Suppressor macrophage (primary cell): ENCODE results near the gene FAM3D.
A peak's percentile ranks its signal among the peaks of the same experiment; 100 is the strongest.
"Not testable (repeated sequence)": the region's sequence is repeated elsewhere in the genome, so short reads cannot be mapped to it uniquely, and the experiment has no call there.

Experiments used
- DNase-seq, 4 experiments: peaks; one replicate each; pipeline ENCODE4 v3.0.0-alpha.2; 2020 to 2022
- total RNA-seq, 17 experiments: gene quantifications; one replicate each; lab custom pipeline; 2026; ENCODE audit warnings: mixed read lengths in 6 of 17, inconsistent platforms in 3 of 17; lab: John Stamatoyannopoulos, UW

FAM3D gene, protein sequence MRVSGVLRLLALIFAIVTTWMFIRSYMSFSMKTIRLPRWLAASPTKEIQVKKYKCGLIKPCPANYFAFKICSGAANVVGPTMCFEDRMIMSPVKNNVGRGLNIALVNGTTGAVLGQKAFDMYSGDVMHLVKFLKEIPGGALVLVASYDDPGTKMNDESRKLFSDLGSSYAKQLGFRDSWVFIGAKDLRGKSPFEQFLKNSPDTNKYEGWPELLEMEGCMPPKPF
- total RNA-seq: 0 to 1.1 (median 0.03) reads per million in 17 experiments

DNA sequence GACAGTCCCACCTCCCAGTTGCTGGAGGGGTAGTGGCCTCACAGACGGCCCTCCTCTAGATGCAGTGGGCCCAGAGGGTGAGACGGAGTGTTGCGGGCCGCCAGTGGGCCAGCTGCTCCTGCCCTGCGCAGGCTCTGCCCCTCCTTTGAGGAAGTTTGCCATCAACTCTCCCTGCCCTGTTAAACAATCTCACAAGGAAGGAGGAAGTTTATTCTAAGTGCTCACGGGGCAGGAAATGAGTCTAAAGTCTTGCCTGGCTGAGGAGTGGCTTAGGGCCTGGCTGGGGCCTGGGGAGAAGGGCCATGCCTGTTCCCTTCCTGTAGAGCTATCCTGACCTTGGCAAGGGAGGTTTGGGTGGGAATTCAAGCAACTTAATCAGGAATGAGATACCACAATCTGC, at the start of gene FAM3D:
TSS of gene FAM3D (minus strand) at position 92 of the 400 bp plus-strand sequence. CDS start 11,211 bp downstream, outside the sequence.
- peak; percentile 77 to 92 (median 85) for DNase-seq

DNA sequence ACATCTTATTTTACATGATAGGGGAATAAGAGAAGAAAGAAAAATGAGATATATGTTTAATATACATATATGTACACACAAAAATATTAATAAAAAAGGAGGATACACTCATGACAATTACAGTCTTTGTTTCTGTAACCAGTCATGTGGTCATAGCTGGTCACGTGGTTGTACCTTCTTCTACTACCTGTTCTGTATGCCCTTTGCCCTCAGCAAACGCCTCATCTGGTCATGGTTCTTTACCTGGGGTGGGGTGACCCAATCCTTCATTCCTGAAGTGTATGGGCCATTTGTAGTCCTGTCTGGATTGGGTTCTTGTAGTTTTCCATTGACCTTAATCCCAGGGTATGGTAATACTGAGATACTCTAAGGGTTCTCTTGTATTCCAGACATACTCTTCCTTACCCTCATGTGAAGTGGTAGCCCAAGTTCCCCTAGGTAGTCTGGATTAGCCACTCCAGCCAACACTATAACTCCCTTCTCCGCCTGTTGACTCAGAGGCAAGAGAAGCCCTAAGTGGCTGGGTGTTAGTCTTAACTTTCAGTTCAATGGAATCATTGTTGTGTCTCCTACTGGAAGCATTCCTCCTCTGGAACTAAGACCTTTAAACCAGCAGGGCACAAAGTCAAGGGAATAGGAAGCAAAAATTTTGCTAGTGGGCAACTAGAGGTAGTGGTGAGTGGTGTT, 47.3 kb upstream of the FAM3D start:
- DNase-seq: no peak

DNA sequence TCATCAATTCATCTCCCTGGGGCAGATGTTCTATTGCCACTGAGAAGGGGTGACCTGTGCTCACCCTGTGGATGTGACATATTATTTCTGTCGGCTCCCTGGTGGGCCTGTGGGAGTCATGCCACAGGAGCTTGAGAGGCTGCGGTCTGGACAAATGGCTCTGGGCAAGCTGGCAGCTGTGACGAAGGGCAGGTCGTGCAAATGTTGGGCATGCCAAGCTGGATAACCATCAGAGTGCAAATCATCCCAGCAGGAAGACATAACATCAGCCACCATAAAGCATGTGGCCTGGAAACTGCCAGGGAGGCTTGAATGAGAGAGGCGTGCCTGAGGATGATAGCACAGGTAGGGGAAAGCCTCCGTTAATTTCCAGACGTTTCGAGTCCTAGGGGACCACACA, 45.3 kb upstream of the FAM3D start:
- no peak for DNase-seq

DNA sequence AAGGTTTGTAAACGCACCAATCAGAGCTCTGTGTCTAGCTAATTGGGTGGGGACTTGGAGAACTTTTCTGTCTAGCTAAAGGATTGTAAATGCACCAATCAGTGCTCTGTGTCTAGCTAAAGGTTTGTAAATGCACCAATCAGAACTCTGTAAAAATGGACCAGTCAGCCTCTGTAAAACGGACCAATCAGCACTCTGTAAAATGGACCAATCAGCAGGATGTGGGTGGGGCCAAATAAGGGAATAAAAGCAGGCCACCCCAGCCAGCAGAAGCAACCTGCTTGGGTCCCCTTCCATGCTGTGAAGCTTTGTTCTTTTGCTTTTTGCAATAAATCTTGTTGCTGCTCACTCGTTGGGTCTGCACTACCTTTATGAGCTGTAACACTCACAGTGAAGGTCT, 42.4 kb upstream of the FAM3D start:
- not testable (repeated sequence) for DNase-seq

DNA sequence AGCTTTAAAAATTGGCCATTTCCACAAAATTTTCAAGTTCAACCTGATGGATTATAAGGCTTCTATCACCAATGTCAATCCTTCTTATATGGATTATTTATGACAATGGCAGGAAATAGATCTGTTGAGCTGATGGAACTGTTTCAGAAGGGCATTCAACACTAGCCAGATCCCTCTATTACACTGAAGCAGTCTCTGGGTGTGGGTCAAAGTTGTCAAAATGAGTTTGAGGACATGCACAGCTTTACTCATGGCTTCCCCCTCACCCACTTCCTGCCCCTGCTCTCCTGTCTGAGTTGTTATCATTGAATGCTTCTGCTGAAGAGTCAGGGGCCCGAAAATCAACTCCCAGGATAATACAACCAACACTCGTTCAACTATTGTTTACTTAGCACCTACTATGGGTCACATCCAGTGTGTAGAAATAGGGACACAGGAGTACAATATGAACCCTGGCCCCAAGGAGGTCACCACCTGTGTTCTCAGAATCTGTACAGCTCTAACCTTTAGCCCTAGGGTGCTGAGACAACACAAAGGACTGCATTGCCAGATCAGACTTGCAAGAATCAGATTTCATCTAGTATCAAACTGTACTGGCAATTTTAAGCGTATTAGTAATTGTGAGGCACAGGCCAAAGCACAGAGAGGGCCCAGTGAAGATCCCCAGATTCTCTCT, 41.7 kb upstream of the FAM3D start:
- DNase-seq: no peak

DNA sequence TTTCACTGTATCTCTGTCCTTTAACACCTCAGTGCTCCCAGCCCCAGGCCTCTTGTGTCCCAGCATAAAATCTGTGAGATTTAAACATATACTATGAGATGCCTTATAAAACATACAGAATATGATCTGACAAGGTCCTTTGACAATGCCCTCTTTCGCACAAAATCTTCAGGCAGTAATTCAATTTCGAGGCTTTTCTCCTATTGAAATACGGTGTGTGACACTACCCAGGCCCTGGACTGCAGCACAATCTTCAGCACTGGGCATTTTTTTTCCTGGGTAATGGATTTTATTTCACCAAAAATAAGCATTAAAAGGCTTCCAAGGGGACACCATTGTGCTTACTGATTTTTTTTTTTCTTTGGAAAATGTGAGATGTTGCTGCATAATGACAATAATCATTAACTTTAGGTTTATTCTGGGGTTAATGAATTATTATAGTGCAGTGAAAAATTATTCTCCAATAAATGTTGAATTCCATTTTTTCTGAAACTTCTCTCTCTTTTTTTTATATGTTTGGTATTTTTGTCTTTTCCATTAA, 40.9 kb upstream of the FAM3D start:
- DNase-seq: no peak

DNA sequence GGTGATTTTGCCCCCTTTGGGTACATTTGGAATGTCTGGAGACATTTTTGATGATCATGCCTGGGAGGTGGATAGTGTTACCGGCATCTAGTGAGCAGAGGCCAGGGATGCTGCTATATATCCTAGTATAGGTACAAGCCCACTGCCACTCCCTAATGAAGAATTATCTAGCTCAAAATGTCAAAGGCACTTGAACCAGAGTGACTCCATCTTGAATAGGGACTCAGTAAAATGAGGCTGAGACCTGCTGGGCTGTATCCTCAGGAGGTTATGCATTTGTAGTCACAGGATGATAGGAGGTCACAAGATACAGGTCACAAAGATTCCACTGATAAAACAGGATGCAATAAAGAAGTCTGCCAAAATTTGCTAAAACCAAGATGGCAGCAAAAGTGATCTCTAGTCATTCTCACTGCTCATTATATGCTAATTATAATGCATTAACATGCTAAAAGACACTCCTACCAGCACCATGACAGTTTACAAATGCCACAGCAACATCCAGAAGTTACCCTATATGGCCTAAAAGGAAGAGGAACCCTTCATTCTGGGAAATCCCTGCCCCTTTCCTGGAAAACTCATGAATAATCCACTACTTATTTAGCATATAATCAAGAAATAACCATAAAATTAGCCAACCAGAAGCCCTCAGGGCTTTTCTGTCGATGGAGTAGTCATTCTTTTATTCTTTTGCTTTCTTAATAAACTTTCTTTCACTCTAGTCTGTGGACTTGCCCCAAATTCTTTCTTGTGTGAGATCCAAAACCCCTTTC, 40.0 kb upstream of the FAM3D start:
- DNase-seq: no peak

DNA sequence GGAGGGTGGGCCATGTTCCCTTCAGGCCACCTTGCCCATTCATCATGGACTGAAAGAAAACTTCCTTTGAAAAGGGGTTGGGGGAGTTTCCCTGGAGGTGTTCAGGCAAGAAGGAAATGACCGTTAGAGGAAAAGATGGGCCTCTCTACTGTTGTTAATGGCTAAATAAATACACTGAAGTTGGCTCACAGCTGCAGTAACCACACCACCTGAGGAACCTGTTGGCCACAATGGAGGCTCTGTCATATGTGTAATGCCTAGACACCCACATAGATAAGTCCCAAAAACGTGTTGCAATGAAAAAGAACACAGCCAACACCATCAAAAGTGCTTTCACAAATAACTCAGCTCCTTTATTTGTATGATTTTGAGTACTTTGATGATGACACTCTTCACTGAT, 38.2 kb upstream of the FAM3D start:
- no peak for DNase-seq

DNA sequence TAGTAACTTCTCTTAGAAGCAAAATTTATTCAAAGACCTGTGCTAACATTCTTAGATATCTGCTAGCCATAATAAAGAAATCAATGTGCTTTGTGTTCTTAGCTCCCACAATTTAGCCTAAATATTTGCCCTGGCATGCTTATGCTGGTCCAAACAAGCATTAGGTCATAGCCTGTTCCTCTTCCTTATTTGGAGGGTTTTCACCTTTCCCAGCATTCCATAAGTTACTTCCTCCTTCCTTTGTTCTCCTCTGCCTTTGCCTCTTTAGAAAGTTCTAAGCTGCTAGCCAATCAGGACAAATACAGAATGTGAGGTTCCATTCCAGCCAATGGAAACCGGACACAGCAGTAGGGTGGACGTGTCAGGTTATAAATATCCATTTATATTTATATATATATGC, 37.7 kb upstream of the FAM3D start:
- DNase-seq: peak in 2 of 4 experiments; percentile 28 to 45

DNA sequence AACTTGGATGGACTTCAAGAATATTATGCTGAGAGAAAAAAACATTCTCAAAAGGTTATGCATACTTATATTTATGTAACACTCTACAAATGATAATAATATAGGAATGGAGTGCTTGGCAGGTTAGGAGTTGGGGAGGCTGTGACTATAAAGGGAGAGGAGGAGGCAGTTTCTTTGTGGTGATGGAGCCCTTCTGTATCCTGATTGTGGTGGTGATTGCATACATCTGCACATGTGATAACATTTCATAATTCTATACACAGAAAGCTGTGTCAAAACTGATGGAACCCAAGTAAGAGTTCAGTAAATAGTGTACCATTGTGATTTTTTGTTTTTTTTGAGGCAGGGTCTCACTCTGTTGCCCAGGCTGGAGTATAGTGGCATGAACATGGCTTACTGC, 31.7 kb upstream of the FAM3D start:
- DNase-seq: peak in 1 of 4 experiments; percentile 32

DNA sequence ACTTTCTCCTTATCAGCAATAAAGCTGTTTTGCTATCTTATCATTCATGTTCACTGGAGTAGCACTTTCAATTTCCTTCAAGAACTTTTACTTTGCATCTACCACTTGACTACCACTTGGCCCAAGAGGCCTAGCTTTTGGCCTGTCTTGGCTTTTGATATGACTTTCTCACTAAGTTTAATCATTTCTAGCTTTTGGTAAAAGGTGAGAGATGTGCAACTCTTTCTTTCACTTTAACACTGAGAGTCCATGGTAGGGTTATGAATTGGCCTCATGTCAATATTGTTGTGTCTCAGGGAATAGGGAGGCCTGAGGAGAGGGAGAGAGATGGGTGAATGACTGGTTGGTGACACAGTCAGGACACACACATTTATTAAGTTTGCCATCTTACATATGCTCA, 31.0 kb upstream of the FAM3D start:
- no peak for DNase-seq

DNA sequence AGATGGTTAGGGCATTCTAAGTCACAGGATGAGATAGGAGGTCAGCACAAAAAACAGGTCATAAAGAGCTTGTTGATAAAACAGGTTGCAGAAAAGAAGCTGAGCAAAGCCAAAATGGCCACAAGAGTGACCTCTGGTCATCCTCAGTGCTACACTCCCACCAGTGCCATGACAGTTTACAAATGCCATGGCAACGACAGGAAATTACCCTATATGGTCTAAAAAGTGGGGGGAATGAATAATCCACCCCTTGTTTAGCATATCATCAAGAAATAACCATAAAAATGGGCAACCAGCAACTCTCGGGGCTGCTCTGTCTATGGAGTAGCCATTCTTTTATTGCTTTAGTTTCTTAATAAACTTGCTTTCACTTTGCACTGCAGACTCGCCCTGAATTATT, 30.2 kb upstream of the FAM3D start:
- DNase-seq: not testable (repeated sequence)

DNA sequence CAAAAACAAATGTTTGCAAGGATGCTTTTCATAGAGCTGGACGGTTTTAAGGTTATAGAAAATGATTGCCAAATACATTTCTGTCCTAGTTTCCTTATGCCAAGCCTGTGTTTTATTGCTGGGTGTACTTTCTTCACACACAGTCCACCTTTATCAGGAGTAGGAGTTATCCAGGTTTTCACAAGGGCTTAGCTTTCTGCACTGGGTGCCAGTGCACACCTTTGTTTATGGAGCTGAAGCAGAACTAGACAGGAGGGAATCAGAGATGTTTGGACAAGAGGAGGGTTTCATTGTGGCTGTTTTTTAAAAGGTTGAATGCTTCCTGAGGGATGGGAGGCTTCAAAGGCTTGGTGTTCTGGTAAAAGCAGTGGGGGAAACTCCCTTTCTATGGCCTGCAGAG, 29.5 kb upstream of the FAM3D start:
- no peak for DNase-seq

DNA sequence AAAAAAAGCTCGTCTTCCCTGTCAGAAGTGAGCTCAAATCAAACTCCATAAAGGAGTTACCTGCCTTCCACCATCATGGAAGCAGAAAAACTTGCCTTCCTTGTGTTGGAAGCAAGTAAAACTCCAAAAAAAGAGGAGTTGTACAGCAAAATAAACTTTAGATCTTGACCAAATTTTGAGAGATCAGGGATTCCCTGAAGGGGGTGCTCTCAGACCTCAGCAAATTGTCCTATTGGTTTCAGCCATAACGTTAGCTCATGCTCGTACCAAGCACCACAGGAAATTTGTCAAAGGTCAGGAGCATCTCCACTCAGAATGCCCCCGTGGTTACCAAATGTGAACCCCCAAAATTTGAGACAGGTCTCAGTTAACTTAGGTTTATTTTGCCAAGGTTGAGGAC, 28.7 kb upstream of the FAM3D start:
- not testable (repeated sequence) for DNase-seq

DNA sequence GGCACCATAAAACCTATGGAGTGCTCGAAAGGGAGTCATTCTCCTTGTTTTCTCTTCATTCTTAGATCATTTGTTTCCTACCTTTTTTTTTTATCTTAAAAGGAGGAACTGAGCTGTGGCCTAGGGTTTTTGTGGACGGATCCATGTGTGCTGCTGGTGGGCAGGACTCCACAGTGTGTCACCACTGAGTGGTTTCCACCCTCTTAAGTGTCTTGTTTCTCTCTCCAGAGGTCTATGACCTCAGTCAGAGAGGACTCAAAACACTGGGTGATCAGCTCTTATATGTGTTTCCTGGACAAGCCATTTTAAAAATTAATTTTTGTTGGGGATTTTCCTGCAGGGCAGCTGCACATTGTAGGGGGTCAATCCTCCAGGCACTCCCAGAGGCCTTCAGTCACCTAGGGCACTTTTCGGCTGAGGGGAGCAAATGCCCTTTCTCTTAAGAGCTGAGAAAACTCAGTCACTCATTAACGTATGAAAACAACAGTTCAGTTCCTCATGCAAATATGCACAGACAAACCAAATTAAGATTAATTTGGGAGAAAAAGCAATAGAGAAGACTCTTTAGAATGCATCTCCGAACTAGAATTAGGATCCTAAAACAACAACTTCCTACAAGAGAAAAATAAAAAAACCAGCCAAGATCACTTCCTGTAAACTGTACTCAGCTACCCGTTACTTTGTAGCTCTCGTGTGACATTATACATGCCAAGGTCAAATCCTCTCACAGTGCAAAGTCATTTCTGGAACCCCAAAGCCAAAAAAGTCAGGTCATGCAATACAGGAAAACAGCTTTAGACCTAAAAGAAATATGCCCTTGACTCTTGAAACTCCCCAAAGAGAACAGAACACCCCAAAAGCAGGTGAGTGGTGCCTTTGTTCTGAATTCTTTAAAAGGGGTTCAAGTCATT, 27.6 kb upstream of the FAM3D start:
- DNase-seq: peak; percentile 58 to 81 (median 72)

DNA sequence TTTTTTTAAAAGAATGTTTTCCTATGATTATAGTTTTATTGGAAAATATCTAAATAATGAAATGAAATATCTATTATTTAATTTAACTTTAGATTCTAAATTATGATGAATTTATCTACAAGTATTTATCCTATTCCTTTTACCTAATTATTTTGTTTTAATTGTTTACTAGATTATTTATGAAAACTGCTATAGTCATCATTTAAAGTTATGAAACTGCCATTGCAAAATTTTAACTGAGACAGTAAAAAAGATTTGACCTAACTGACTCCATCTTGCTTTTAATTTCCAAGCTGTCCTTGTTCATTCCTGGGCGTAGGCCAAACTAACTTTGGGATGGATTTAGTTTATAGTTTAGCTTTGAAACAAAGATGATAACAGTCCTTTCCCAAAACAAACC, 25.9 kb upstream of the FAM3D start:
- DNase-seq: no peak

DNA sequence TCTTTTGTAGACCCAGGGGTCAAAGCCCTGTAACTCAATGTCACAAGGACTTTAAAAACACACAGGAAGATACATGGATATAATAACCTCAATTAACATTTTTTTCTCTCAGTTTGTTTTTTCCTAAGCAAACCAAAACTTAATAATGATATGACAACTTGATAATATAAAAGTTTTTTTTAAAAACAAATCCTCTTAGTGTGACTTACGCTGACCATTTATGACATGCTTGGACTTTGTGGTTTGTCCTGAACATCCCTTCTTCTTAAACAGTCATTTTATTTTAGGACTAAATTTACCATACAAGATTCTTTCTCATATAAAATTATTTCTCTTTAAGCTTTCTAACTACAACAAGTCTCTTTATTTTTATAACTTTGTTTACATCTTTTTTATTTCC, 25.4 kb upstream of the FAM3D start:
- peak; percentile 14 to 38 (median 26) for DNase-seq

DNA sequence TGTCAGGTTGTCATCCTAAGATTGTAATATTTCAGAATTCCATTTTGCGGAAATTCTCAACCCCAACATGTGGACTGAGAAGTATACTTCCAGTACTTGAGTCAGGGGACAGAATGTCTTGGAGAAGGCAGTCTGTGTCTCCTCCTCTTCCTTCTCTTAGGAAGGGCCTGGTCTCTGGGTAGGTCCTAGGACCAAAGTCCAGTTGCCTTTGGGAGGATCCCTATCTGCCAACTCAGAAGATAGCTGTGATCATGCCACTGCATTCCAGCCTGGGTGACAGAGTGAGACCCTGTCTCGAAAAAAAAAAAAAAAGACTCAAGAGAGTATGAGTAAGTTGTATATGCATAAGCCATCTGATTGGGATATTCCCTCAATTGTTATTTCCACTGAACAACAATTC, 23.9 kb upstream of the FAM3D start:
- no peak for DNase-seq

DNA sequence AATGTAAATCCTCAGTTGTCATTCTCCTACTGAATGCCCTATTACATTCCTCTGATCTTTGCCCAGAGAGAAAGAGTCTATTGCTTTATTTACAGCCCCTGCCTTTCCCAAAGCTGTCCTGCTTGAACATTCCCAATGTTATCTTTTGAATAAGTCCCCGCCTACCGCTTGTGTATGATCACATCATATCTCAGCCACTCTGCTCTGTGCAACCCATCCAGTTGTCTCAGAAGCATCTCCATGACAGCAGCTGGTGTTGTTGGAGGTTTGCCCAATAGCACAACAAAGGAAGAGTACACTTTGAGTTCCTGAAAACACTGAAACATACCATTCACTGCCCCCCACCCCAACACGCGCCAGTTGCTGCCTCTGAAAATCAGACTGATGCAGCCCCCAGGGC, 22.0 kb upstream of the FAM3D start:
- no peak for DNase-seq

DNA sequence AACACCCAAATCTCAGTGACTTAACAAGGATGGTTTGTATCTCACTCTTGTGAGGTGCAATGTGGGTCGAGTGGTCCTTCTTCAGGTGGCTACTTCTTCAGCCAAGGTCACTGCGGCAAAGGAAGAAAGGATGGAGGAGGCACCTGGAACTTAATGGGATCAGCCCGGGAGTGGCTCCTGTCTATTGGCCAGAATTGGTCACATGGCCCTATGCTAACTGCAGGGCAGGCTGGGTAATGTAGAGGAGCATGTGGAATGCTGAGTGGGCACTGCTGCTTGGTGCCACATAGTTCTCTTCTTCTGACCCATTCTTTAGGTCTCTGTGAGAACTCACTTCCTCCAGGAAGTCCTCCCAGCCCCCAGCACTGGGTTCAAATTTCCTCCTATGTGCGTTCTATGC, 20.3 kb upstream of the FAM3D start:
- DNase-seq: no peak

DNA sequence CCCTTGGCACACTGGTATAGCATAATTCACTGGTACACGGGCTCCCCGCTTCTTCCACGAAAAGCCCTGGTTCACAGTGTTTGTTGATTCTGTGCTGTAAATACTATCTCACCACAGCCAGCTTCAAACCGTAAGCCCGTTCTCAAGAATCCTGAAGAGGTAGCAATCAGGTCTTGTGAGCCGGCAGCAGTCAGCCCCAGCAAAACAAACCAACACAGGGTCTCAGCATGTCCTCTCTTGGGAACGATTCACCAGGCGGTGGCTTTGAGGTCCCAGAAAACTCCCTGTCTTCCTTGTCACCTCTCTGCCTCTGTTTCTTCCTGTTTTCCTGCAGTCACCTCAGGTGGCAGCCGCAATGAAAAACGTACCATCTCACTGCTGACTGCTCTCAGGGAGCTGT, 19.1 kb upstream of the FAM3D start:
- no peak for DNase-seq

DNA sequence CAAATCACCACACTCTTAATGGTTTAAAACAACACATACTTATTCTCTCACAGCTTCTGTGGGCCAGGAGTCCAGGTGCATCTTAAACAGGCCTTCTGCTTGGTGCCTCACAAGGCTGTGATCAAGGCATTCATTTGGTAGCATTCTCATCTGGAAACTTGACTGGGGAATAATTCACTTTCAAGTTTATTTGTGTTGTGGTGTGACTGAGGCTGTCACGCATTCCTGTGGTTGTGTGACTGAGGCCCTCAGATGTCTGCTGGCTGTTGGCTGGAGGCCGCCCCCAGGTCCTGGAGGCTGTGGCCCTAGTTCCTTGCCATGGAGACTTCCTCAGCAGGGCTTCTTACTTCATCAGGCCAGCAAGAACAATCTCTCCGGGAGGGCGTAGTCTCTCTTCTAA, 16.9 kb upstream of the FAM3D start:
- DNase-seq: peak; percentile 64 to 79 (median 78)
